Measurements from ENCODE around the gene GRIA3. TPM values are rescaled to one million over a fixed set of nuclear protein-coding genes. Genes with fewer than 3 reads are reported as not detected.

Gene GRIA3
- total RNA-seq, 1 experiment from 2014 or later, result 1.4 TPM

- H4K20me1 ChIP-seq (ENCODE audit: control insufficient read depth, insufficient read depth, insufficient read length), result no peaks in the 10 kb centered on the region
- TF ChIP-seq CTCF (conservative IDR thresholded peaks at IDR 0.05), result no peak
- no peak overlapping the region for H2BK5ac ChIP-seq (ENCODE audit: insufficient read length, low read length)
- no peak overlapping the region for H2AK5ac ChIP-seq (ENCODE audit: insufficient read length, low read length)
- Mint-ChIP-seq H3K27me3 (ENCODE audit: low read depth) (peaks cover 41% of the 10 kb centered on the region), H3K27ac (no peak overlapping the region), H3K4me3 (no peak overlapping the region), H3K36me3 (ENCODE audit: insufficient read depth in 1 of 3, low read depth in 3 of 3) (peaks cover 0 to 2% (median 2%) of the 10 kb centered on the region in 3 experiments; a peak in 2 of 7 replicates), H3K4me1 (peaks cover 17 to 24% of the 10 kb centered on the region in 2 experiments), H3K9me3 (peaks cover 0 to 65% of the 10 kb centered on the region in 2 experiments; a peak in 3 of 5 replicates)
- H3K79me1 ChIP-seq (ENCODE audit: insufficient read depth, low read depth, low read length, poor library complexity, severe bottlenecking), result no peaks in the 10 kb centered on the region
- no peaks in the 10 kb centered on the region for H3K4me1 ChIP-seq (ENCODE audit: insufficient read depth, low read length)
- H2BK20ac ChIP-seq (ENCODE audit: low read depth, low read length, poor library complexity, severe bottlenecking), result no peak overlapping the region
- H3K4me2 ChIP-seq (ENCODE audit: insufficient read depth, insufficient read length, low read length), result no peak overlapping the region
- no peak overlapping the region for H3K56ac ChIP-seq (ENCODE audit: insufficient read length, low read depth, low read length)
- H4K5ac ChIP-seq (ENCODE audit: insufficient read length, low read depth, low read length), result no peak overlapping the region
- peaks cover 38% of the 10 kb centered on the region for H3K9me3 ChIP-seq (ENCODE audit: control insufficient read depth, low read depth, low read length)
- H3K14ac ChIP-seq (ENCODE audit: insufficient read depth, low read length), result no peak overlapping the region
- H3K4ac ChIP-seq (ENCODE audit: low read depth, low read length), result no peak overlapping the region
- H3K27me3 ChIP-seq (ENCODE audit: insufficient read depth, low read length), result no peaks in the 10 kb centered on the region
- no peak overlapping the region for H2BK15ac ChIP-seq (ENCODE audit: low read depth, low read length)
- H3K27ac ChIP-seq (ENCODE audit: insufficient read length, low read depth, low read length), result no peak overlapping the region
- no peak overlapping the region for H4K8ac ChIP-seq (replicated peaks; ENCODE audit: insufficient read length, low read depth, low read length)
- no peak overlapping the region for H3K23ac ChIP-seq (ENCODE audit: insufficient read length, low read depth, low read length)
- no peak overlapping the region for H4K91ac ChIP-seq (ENCODE audit: insufficient read length, low read depth, low read length)
- no peak overlapping the region for H2AFZ ChIP-seq (ENCODE audit: low read length)
- no peak overlapping the region for H2BK120ac ChIP-seq (ENCODE audit: low read depth, low read length, poor library complexity, severe bottlenecking)
- no CpG with 5 or more reads among the region's 3 CpGs for WGBS (ENCODE audit: extremely low coverage, insufficient read length, low lambda C conversion rate)
- H3K18ac ChIP-seq (ENCODE audit: insufficient read length, low read depth, low read length), result no peak overlapping the region
- H3K23me2 ChIP-seq (ENCODE audit: insufficient read length, low read depth, low read length, poor library complexity, severe bottlenecking), result peaks cover 11% of the 10 kb centered on the region
- H2BK12ac ChIP-seq (ENCODE audit: insufficient read length, low read depth, low read length), result no peak overlapping the region
- no peak for DNase-seq
- no peak overlapping the region for H3K9ac ChIP-seq (ENCODE audit: extremely low read depth, insufficient read length, low read length)
- no peaks in the 10 kb centered on the region for H3K79me2 ChIP-seq (ENCODE audit: insufficient read depth, low read length)
- no peak overlapping the region for H3T11ph ChIP-seq (ENCODE audit: low read length)
Measured at GRCh38 chrX:123188081-123188480, 4.0 kb downstream of the GRIA3 start.

All from H9 (cell line).